HCT116 (cell line): Measurements from ENCODE around the gene SCARB1.

ENCODE experiments used
- CTCF ChIP-seq, 3 experiments: fragments of 200-600 bp in 1 of 3; sonication (generic) in 1 of 3; IDR thresholded peaks in 2 of 3; conservative IDR thresholded peaks in 1 of 3; 2 replicates each; pipeline ENCODE4 v1.5.1; 2012 to 2017; ENCODE audit warnings: low read depth in 2 of 3, low read length in 2 of 3, antibody characterized with exemption in 1 of 3, borderline replicate concordance in 1 of 3, control low read depth in 1 of 3, mild to moderate bottlenecking in 1 of 3, mixed read lengths in 1 of 3, mixed run types in 1 of 3, moderate library complexity in 1 of 3; ENCODE audit not compliant: insufficient read depth in 1 of 3
- EZH2 ChIP-seq: fragments of 200-600 bp; sonication (generic); IDR thresholded peaks from 2 replicates; pipeline ENCODE4 v1.6.1; 2017; ENCODE audit warnings: antibody characterized with exemption, mixed run types
- EZH2phosphoT487 ChIP-seq: fragments of 200-600 bp; IDR thresholded peaks from 2 replicates; pipeline ENCODE4 v1.6.1; 2018; ENCODE audit warnings: antibody characterized with exemption, borderline replicate concordance
- JUND ChIP-seq: IDR thresholded peaks from 2 replicates; pipeline ENCODE4 v1.6.1; 2012
- POLR2A ChIP-seq: IDR thresholded peaks from 2 replicates; pipeline ENCODE4 v1.7.0; 2011; ENCODE audit warnings: borderline replicate concordance; ENCODE audit not compliant: insufficient read depth, insufficient read length; ENCODE audit errors: extremely low read depth
- POLR2AphosphoS5 ChIP-seq: IDR thresholded peaks from 2 replicates; pipeline ENCODE4 v1.6.1; 2011; ENCODE audit warnings: mild to moderate bottlenecking, low read depth, low read length, moderate library complexity
- RAD21 ChIP-seq: IDR thresholded peaks from 2 replicates; pipeline ENCODE4 v1.6.1; 2012; ENCODE audit warnings: low read depth, mild to moderate bottlenecking
- SIN3A ChIP-seq: IDR thresholded peaks from 2 replicates; pipeline ENCODE4 v1.6.1; 2012; ENCODE audit warnings: low read depth
- SP1 ChIP-seq: IDR thresholded peaks from 2 replicates; pipeline ENCODE4 v1.6.1; 2012; ENCODE audit warnings: low read depth
- ZBTB33 ChIP-seq: IDR thresholded peaks from 2 replicates; pipeline ENCODE4 v1.6.1; 2011; ENCODE audit warnings: mild to moderate bottlenecking, low read length, moderate library complexity; ENCODE audit not compliant: insufficient replicate concordance; ENCODE audit errors: extremely low read depth

DNA sequence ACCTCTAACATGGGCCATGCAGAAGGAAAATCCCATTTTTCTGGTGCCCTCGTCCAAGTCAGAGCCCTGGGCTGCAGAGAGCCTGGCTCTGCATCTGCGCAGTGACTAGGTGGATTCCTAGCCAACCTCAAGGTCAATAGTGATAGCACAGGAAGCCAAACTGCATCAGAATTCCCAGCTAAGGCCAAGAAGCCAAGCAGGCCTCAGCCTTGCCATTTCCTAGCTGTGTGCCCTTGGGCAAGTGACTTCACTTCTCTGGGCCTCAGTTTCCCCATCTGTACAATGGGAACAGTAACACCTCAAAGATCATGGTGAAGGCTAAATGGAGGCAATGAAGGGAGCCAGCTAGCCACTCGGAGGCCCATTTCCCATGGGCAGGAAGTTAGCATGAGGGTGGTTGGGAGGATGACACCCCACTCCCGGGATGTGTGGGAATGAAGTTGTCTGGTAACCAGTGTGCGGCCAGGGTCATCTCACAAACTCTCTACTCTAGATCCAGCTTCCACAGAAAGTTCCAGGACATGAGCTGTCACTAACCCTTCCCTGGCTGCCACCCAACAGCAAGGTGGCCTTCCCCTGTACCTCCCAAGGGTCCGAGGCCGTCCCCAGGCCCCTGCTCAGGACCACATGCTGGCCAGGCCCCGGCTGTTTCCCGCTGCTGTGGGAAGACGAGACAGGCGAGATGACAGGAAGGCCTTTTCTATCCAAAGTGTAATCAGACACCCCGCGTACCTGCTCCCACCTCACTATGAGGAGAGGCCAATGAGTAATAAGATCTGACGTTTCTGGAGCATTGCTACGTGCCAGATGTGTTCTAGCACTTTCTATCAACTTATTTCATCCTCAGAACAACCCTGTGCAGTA lies 125.7 kb downstream of the SCARB1 start:
- TF ChIP-seq CTCF (IDR thresholded peaks at IDR 0.05 in 2 of 3, conservative IDR thresholded peaks at IDR 0.05 in 1 of 3; ENCODE audit: borderline replicate concordance in 1 of 3, insufficient read depth in 1 of 3, low read depth in 2 of 3, low read length in 2 of 3) (no peak), ZBTB33 (no peak), POLR2AphosphoS5 (no peak), SP1 (no peak), EZH2 (no peak), POLR2A (no peak), EZH2phosphoT487 (no peak), RAD21 (no peak), JUND (no peak), SIN3A (no peak)
